Skin epidermis (tissue), 12 donors: ENCODE measurements around the gene KAZALD1.

Experiments used
- H3K27ac ChIP-seq, 21 experiments: fragments of 200-600 bp; sonication (generic) in 11 of 21; one replicate each; pipeline ENCODE4 v1.5.0; 2020; ENCODE audit warnings: mild to moderate bottlenecking in 3 of 21, inconsistent platforms in 2 of 21, moderate library complexity in 2 of 21
- H3K4me3 ChIP-seq, 7 experiments: fragments of 200-600 bp; sonication (generic) in 2 of 7; one replicate each; pipeline ENCODE4 v1.5.0; 2020; ENCODE audit warnings: inconsistent platforms in 2 of 7, mild to moderate bottlenecking in 2 of 7, moderate library complexity in 1 of 7

The KAZALD1 gene

GRCh38 chr10:101063548-101064414 lies 2.0 kb downstream of the KAZALD1 start:
- no peak overlapping the region for H3K27ac ChIP-seq
- H3K4me3 ChIP-seq, result no peak overlapping the region

GRCh38 chr10:101064415-101065030 lies 2.7 kb downstream of the KAZALD1 start:
- Histone ChIP-seq H3K27ac (no peak overlapping the region), H3K4me3 (no peak overlapping the region)

GRCh38 chr10:101065481-101066145 lies 3.8 kb downstream of the KAZALD1 start:
- peak overlapping the region in 10 of 21 experiments; percentile 3 to 72 (median 58) for H3K27ac ChIP-seq
- H3K4me3 ChIP-seq, result peak overlapping the region in 5 of 7 experiments; percentile 23 to 55 (median 43)

GRCh38 chr10:101066146-101066895 lies 4.5 kb downstream of the KAZALD1 start:
- Histone ChIP-seq H3K27ac (peak overlapping the region in 16 of 21 experiments; percentile 3 to 72 (median 47)), H3K4me3 (peak overlapping the region; percentile 23 to 55 (median 43))

- Histone ChIP-seq H3K4me3 (peak overlapping the region; percentile 23 to 55 (median 43)), H3K27ac (peak overlapping the region in 16 of 21 experiments; percentile 1 to 72 (median 50))
Measured at GRCh38 chr10:101066896-101067355, 5.1 kb downstream of the KAZALD1 start.

GRCh38 chr10:101067356-101068083 lies 5.7 kb downstream of the KAZALD1 start:
- peak overlapping the region; percentile 23 to 55 (median 43) for H3K4me3 ChIP-seq
- peak overlapping the region in 17 of 21 experiments; percentile 1 to 72 (median 45) for H3K27ac ChIP-seq

GRCh38 chr10:101069441-101069840 lies 7.7 kb downstream of the KAZALD1 start:
- peak overlapping the region in 1 of 21 experiments; percentile 29 for H3K27ac ChIP-seq

GRCh38 chr10:101070098-101070497 lies 8.3 kb downstream of the KAZALD1 start:
- Histone ChIP-seq H3K4me3 (no peak overlapping the region), H3K27ac (peak overlapping the region in 2 of 21 experiments; percentile 13 to 43)

More at GRCh38 chr10:101069441-101069840, 7.7 kb downstream of the KAZALD1 start:
- no peak overlapping the region for H3K4me3 ChIP-seq

GRCh38 chr10:101071267-101071884 lies 9.6 kb downstream of the KAZALD1 start:
- Histone ChIP-seq H3K27ac (peak overlapping the region in 7 of 21 experiments; percentile 4 to 54 (median 15)), H3K4me3 (no peak overlapping the region)

- H3K27ac ChIP-seq, result peak overlapping the region in 5 of 21 experiments; percentile 3 to 54 (median 16)
Measured at GRCh38 chr10:101071885-101072433, 10.2 kb downstream of the KAZALD1 start.

GRCh38 chr10:101072923-101073322 lies 11.1 kb downstream of the KAZALD1 start:
- Histone ChIP-seq H3K4me3 (no peak overlapping the region), H3K27ac (peak overlapping the region in 2 of 21 experiments; percentile 34 to 51)

More at GRCh38 chr10:101071885-101072433, 10.2 kb downstream of the KAZALD1 start:
- no peak overlapping the region for H3K4me3 ChIP-seq

- H3K4me3 ChIP-seq, result no peak overlapping the region
Measured at GRCh38 chr10:101073631-101074030, 11.8 kb downstream of the KAZALD1 start.

GRCh38 chr10:101075775-101076174 lies 14.0 kb downstream of the KAZALD1 start:
- no peak overlapping the region for H3K4me3 ChIP-seq

More at GRCh38 chr10:101073631-101074030, 11.8 kb downstream of the KAZALD1 start:
- peak overlapping the region in 1 of 21 experiments; percentile 51 for H3K27ac ChIP-seq

GRCh38 chr10:101076630-101077029 lies 14.8 kb downstream of the KAZALD1 start:
- Histone ChIP-seq H3K4me3 (no peak overlapping the region), H3K27ac (no peak overlapping the region)

More at GRCh38 chr10:101075775-101076174, 14.0 kb downstream of the KAZALD1 start:
- no peak overlapping the region for H3K27ac ChIP-seq

- Histone ChIP-seq H3K4me3 (no peak overlapping the region), H3K27ac (no peak overlapping the region)
Measured at GRCh38 chr10:101079874-101080273, 18.1 kb downstream of the KAZALD1 start.

GRCh38 chr10:101080933-101081931 lies 19.4 kb downstream of the KAZALD1 start:
- H3K27ac ChIP-seq, result no peak overlapping the region
- no peak overlapping the region for H3K4me3 ChIP-seq
